Adipocyte (in vitro differentiated cells): Measurements from ENCODE around the gene TSEN15.

ENCODE experiments used
- DNase-seq: peaks from one replicate; pipeline ENCODE4 v3.0.0-alpha.2; 2015; ENCODE audit warnings: low read depth
- H3K27me3 ChIP-seq: replicated peaks from 2 replicates; pipeline ENCODE4 v1.7.0; 2013; ENCODE audit warnings: mild to moderate bottlenecking, low read length, moderate library complexity; ENCODE audit not compliant: control insufficient read depth, insufficient read depth
- H3K36me3 ChIP-seq: 2 replicates; pipeline ENCODE4 v1.7.0; 2013; ENCODE audit warnings: low read length, mild to moderate bottlenecking, moderate library complexity; ENCODE audit not compliant: control insufficient read depth, insufficient read depth, severe bottlenecking
- H3K4me1 ChIP-seq: 2 replicates; pipeline ENCODE4 v1.7.0; 2013; ENCODE audit warnings: mild to moderate bottlenecking, low read length, moderate library complexity; ENCODE audit not compliant: control insufficient read depth, insufficient read depth
- H3K4me3 ChIP-seq: 2 replicates; pipeline ENCODE4 v1.7.0; 2013; ENCODE audit warnings: mild to moderate bottlenecking, low read length, moderate library complexity
- H3K9ac ChIP-seq: 2 replicates; pipeline ENCODE4 v1.7.0; 2013; ENCODE audit warnings: mild to moderate bottlenecking, low read length, moderate library complexity
- H3K9me3 ChIP-seq: 2 replicates; pipeline ENCODE4 v1.7.0; 2013; ENCODE audit warnings: mild to moderate bottlenecking, low read length, moderate library complexity; ENCODE audit not compliant: control insufficient read depth

Gene TSEN15

DNA sequence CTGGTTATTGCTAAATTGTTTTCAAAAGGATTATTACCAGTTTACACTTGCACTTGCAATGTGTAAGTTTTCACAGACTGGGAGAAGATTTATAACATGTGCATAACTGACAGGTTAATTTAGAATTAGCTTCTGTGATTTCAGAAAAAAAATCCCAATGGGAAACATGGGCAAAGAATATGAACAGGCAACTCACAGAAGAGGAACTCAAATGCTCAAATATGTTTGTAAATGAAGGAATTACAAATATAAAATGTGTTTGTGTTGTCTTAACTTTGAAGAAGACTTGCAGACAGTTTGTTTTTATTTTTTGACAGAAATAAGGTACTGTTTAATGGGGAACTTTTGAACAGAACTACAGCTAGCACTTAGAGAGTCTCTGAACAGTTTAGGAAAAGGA is 8.4 kb downstream of the TSEN15 start:
- Histone ChIP-seq H3K4me3 (no peak overlapping the region), H3K4me1 (peaks cover 26% of the 10 kb centered on the region), H3K27me3 (no peaks in the 10 kb centered on the region), H3K36me3 (peaks cover 28% of the 10 kb centered on the region), H3K9ac (no peak overlapping the region), H3K9me3 (no peaks in the 10 kb centered on the region)
- no peak for DNase-seq

DNA sequence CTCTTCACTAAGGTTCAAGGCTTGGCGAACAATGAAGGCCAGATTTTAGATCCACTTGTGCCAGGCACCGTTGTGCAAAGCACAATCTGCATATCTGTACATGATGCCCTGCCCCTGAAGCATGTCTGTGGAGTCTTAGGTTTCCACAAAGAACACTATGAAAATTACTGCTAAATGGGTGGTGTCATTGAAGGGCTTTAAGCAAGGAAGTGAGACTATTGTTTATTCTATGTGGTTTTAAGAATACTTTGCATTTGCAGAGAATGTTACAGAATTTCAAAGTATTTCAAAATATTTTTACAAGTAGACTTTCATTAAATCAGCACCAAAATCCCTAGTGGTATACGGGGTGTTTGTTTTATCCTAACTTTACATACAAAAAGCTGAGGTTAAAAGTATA is 8.8 kb downstream of the TSEN15 start:
- H3K36me3 ChIP-seq, result peaks cover 24% of the 10 kb centered on the region
- H3K9ac ChIP-seq, result no peak overlapping the region
- no peaks in the 10 kb centered on the region for H3K9me3 ChIP-seq
- H3K4me3 ChIP-seq, result no peak overlapping the region
- peak; percentile 78 for DNase-seq
- no peaks in the 10 kb centered on the region for H3K27me3 ChIP-seq
- peaks cover 26% of the 10 kb centered on the region for H3K4me1 ChIP-seq

DNA sequence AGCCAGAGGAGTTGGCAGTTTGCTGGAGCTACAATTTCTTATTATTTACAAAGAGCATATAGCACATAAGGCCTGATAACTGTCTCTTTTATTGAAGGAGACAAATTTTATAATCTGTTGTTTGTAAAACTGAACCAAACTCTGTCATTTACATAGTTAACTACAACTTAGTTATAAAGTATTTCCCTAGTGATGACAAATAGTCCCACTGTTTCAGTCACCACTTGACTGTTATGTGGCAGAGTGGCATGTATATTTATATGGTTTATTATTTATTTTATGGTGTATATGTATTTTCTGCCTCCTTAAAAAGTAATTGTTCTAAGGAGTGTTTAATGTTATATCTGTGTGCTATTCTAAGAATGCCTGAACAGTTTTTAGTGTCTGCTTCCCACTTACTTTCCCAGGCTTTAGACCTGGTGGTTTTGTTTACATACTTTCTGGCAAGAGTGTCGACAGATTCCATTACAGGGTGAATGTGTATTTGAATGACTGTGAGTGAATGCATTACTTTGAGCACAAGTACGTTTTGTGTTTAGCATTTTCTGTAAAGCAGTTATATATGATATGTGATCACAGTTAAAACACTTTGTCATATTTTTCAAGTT is 10.0 kb downstream of the TSEN15 start:
- Histone ChIP-seq H3K9me3 (no peaks in the 10 kb centered on the region), H3K9ac (no peak overlapping the region), H3K4me3 (no peak overlapping the region), H3K36me3 (peaks cover 20% of the 10 kb centered on the region), H3K4me1 (peaks cover 24% of the 10 kb centered on the region), H3K27me3 (no peaks in the 10 kb centered on the region)
- peak; percentile 78 for DNase-seq

- Histone ChIP-seq H3K4me3 (no peak overlapping the region), H3K36me3 (peaks cover 20% of the 10 kb centered on the region), H3K9me3 (no peaks in the 10 kb centered on the region), H3K4me1 (peaks cover 12% of the 10 kb centered on the region), H3K27me3 (no peaks in the 10 kb centered on the region), H3K9ac (no peak overlapping the region)
- peak; percentile 9 for DNase-seq
These were observed 11.2 kb downstream of the TSEN15 start for GRCh38 chr1:184062640-184063286.

DNA sequence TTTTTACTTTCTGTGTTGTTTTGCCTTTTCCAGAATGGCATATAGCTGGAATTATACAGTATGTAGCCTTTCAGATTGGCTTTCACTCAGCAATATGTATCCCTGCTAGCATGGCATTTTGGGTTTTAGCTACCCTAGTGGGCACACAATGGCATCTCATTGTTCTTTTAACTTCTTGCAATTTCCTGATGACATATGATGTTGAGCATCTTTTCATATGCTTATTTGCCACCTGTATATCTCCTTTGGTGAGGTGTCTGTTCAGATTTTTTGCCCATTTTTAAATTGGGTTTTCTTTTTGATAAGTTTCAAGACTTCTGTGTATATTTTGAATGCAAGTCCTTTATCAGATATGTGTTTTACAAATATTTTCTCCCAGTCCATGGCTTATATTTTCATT is 14.0 kb downstream of the TSEN15 start:
- Histone ChIP-seq H3K36me3 (peaks cover 9% of the 10 kb centered on the region), H3K4me3 (no peak overlapping the region), H3K4me1 (peaks cover 15% of the 10 kb centered on the region)

GRCh38 chr1:184068354-184068753 is 16.8 kb downstream of the TSEN15 start:
- Histone ChIP-seq H3K36me3 (peaks cover 19% of the 10 kb centered on the region), H3K4me1 (peaks cover 10% of the 10 kb centered on the region), H3K9ac (no peak overlapping the region), H3K4me3 (no peak overlapping the region), H3K9me3 (no peaks in the 10 kb centered on the region), H3K27me3 (no peaks in the 10 kb centered on the region)
- DNase-seq, result no peak

More for the DNA sequence above, 14.0 kb downstream of the TSEN15 start:
- Histone ChIP-seq H3K27me3 (no peaks in the 10 kb centered on the region), H3K9ac (no peak overlapping the region), H3K9me3 (no peaks in the 10 kb centered on the region)
- no peak for DNase-seq

GRCh38 chr1:184069675-184070074 is 18.1 kb downstream of the TSEN15 start:
- Histone ChIP-seq H3K4me1 (peaks cover 10% of the 10 kb centered on the region), H3K27me3 (no peaks in the 10 kb centered on the region), H3K4me3 (no peak overlapping the region), H3K9ac (no peak overlapping the region), H3K9me3 (no peaks in the 10 kb centered on the region), H3K36me3 (peaks cover 11% of the 10 kb centered on the region)
- peak; percentile 17 for DNase-seq

DNA sequence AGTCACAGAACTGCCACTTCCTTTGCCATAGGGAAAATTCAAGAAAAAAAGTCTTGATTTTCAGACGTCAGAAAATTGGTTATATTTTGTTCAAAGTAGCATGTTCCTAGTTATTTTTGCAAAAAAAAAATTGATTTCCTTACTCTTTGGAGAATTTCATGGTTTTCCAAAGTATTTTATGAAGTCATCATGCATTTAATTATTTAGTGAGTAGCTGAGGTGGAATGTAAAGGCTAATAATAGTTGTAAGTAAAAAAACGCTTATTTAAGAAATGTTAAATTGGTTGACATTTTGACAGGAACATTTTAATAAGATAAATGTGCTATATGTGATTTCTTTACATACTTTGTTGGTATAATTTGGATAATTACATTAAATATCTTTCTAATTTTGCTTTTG is 20.8 kb downstream of the TSEN15 start:
- Histone ChIP-seq H3K9ac (no peak overlapping the region), H3K9me3 (no peaks in the 10 kb centered on the region), H3K36me3 (peaks cover 10% of the 10 kb centered on the region), H3K4me1 (peaks cover 20% of the 10 kb centered on the region), H3K4me3 (no peak overlapping the region), H3K27me3 (no peaks in the 10 kb centered on the region)
- no peak for DNase-seq

GRCh38 chr1:184074383-184074782 is 22.9 kb downstream of the TSEN15 start:
- no peak for DNase-seq
- peaks cover 14% of the 10 kb centered on the region for H3K4me1 ChIP-seq
- H3K9ac ChIP-seq, result no peak overlapping the region
- no peak overlapping the region for H3K4me3 ChIP-seq
- H3K36me3 ChIP-seq, result peaks cover 10% of the 10 kb centered on the region
- H3K9me3 ChIP-seq, result no peaks in the 10 kb centered on the region
- no peaks in the 10 kb centered on the region for H3K27me3 ChIP-seq

GRCh38 chr1:184075055-184076029 is 23.8 kb downstream of the TSEN15 start:
- peak overlapping the region; percentile 64 for H3K9ac ChIP-seq
- H3K9me3 ChIP-seq, result no peaks in the 10 kb centered on the region
- peak; percentile 88 for DNase-seq
- H3K4me1 ChIP-seq, result peaks cover 10% of the 10 kb centered on the region
- H3K4me3 ChIP-seq, result no peak overlapping the region
- H3K27me3 ChIP-seq, result no peaks in the 10 kb centered on the region
- H3K36me3 ChIP-seq, result peaks cover 10% of the 10 kb centered on the region

GRCh38 chr1:184078564-184079249 is 27.2 kb downstream of the TSEN15 start:
- peak; percentile 59 for DNase-seq
- Histone ChIP-seq H3K27me3 (no peaks in the 10 kb centered on the region), H3K9ac (no peak overlapping the region)

More at GRCh38 chr1:184078564-184079249, 27.2 kb downstream of the TSEN15 start:
- Histone ChIP-seq H3K9me3 (no peaks in the 10 kb centered on the region), H3K4me1 (peaks cover 10% of the 10 kb centered on the region), H3K36me3 (no peaks in the 10 kb centered on the region), H3K4me3 (no peak overlapping the region)
